Measurements from ENCODE around the gene IGFL1.
"Not testable (repeated sequence)": the region's sequence is repeated elsewhere in the genome, so short reads cannot be mapped to it uniquely, and the experiment has no call there.

IGFL1 gene

DNA sequence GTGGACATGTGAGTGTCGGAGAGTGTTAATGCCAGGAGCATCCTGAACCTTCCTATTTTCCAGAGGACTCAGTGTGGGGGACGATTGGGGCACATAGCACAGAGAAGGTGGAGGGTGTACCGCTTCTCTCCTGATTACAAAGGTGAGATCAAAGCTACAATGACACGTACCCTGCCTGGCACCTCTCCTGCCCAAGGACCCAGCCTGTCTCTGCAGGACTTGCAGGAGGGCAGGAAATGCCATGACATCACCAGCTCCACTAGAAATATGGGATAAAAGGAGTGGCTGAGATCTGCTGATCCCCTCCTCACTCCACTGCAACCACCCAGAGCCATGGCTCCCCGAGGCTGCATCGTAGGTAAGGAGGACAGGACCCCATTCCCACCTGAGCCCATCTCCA, at the start of gene IGFL1:
TSS of gene IGFL1 (plus strand) at position 301 of the 400 bp plus-strand sequence. CDS start at position 334, 33 bp downstream.
- no peak for DNase-seq (ENCODE audit: low read depth, low spot score)

DNA sequence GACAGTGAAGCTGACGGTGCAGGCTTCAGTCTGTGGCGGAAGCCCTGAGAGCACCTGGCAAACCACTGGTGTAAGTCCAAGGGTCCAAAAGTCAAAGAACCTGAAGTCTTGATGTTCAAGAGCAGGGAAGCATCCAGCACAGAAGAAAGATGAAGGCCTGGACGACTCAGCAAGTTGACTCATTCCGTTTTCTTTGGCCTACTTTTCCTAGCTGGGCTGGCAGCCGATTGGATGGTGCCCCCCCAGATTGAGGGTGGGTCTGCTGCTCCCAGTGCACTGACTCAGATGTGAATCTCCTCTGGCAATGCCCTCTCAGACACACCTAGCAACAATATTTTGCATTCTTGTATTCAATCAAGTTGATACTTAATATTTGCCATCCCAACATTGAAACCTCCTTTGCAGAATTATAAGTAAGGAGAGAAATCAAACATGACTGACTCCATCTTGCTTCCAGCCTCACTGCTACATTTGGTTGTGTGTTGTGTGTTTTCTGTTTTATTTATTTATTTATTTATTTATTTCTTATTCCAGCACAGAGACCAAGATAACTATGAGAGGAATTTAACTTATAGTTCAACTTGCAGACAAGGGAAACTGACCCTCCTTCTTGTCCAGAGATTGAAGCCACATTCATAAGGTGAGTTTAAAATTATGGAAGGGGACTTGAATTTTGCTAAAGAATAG, 48.7 kb upstream of the IGFL1 start:
- DNase-seq (ENCODE audit: low read depth, low spot score) = no peak

DNA sequence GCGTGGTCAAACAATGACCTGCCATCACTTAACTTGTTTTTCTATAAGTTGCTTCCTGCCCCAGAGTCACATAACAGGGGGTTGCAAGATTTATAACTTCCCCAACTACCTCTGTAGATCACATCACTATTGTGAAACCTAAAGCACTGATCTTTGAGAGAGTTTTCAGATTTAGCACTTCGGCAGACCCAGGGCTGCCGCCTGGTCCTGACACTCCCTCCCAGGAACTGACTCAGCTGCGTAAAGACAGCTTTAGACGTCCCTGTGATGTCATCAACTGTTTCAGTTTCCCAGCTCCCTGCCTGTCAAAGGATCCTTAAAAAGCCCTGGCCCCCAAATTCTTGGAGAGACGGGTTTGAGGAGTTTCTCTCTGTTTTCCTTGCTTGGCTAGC, 48.2 kb upstream of the IGFL1 start:
- DNase-seq (ENCODE audit: low read depth, low spot score) = no peak

DNA sequence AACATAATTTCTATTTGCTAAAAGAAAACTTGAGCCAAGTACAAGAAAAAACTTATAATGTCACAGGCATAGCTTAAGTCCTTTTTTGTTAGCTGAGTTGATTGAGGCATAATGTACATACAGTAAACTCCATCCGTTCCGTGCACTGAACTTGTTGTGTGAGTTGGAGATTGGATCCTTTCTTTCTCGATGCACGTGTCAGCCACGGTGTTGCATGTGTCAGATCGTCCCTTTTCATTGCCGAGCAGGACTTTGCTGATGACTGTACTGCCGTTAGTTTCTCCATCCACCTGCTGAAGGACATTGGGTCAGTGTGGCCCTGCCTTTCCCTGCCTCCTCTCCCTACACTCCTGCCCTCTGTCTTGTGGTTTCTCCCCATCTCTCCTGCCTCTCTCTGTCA, 47.1 kb upstream of the IGFL1 start:
- no peak for DNase-seq (ENCODE audit: low read depth, low spot score)

DNA sequence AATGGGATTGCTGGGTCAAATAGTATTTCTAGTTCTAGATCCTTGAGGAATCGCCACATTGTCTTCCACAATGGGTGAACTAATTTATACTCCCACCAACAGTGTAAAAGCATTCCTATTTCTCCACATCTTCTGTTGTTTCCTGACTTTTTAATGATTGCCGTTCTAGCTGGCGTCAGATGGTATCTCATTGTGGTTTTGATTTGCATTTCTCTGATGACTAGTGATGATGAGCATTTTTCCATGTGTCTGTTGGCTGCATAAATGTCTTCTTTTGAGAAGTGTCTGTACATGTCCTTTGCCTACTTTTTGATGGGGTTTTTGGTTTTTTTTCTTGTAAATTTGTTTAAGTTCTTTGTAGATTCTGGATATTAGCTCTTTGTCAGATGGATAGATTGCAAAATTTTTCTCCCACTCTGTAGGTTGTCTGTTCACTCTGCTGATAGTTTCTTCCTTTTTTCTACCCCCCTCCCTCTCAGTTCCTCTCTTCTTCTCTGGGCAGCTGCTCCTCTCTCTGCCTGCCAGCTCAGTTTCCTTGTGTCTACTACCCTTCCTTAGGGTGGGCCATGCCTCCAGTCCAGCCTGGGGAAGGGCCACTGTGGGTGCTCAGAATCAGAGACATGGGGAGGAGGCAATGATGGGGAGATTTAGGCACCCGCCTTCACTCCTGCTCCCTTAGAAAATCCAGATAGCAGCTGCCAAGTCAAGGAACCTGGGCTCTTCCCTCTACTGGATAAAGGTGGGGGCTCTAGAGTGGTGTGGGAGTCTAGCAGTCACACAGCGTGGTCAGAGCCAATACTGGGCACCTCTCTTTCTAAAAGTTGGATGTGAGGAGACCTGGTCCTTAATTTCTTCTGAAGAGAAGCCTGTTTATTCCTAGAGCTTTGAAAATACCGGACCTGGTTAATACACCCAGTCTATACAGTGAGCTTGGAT, 44.5 kb upstream of the IGFL1 start:
- DNase-seq (ENCODE audit: low read depth, low spot score) = not testable (repeated sequence)

DNA sequence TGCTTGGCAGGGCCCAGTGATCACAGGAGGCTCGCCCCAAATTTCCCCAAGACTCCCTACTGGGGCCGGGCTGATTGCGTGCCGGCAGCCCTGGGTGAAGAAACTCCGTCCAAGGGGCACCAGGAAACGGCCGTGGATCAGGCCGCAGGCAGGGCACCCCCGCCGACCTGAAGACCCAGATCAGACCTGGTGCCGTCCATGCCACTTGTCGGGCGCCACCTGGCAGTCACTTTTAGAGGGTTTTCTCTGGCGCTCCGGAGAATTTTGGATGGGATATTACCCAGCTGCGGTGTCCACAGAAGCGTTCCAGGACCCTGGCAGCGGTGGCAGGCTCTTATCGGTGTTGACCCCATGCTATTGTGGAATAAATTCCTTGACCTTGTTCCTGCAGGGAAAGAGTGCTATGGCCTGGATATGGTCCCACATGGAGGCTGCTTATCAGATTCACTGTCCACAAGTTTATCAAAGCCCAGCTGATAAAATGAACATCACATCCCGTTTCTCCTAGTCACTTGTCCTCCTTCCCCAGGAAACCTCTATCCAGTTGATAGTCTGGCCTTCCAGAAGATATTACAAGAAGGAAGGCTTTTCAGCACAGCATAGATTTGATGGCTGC, 43.3 kb upstream of the IGFL1 start:
- DNase-seq (ENCODE audit: low read depth, low spot score) = no peak

DNA sequence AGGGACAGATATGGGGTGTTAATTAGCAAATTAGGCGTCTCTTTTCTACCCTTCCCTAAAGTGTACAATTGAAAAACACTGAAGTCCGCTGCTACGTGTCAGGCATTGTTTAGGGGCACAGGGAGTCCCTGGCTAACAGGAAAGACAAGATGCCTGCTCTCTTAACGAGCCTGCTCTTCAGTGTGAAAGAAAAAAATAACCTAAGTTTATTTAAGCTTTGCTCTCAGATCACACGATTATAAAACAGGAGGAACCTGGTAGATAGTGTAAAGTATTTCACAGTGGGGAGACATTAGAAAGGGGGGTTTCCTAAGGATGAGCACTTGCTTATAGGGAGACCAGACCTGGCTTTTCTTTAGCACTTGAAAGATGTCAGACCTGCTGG, 42.8 kb upstream of the IGFL1 start:
- no peak for DNase-seq (ENCODE audit: low read depth, low spot score)

DNA sequence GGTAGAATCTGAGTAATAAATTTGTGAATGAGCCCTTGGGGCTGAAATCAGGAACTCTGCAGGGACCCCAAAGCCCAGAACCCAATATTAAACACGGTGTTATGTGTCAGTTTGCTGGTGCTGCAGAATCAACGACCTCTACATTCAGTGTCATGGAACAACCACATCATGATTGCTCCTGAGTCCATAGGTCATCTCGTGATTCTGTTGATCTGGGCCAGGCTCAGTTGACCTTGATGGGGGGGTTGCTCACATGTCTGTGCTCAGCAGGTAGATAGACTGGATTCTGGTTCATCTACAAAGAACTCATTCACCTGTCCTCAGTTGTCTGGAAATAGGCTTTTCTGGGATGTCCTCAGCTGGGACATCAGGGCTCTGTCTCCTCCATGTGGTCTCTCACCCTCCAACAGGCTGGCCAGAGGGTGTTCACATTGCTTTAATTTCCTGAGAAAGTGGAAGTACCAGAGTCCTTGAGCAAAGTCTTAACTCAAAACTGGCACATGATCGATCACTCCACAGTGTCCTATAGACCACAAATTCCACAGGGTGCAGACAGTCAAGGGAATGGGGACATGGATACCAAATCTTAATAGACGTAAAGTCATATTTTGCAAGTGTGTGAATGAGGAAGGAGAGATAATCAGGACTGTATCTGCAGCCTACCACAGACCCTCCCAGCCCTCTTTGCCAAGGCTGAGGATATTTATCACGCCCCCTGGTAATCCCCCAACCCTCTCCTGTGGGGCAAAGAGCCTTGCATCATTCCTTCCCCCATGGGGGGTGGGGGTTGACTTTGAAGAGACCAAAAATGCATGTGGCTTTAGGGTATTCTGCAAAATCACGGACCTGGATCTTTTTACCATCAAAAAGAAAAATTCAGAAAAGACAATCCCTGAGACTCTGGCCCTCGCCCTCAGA, 39.3 kb upstream of the IGFL1 start:
- DNase-seq (ENCODE audit: low read depth, low spot score) = no peak

DNA sequence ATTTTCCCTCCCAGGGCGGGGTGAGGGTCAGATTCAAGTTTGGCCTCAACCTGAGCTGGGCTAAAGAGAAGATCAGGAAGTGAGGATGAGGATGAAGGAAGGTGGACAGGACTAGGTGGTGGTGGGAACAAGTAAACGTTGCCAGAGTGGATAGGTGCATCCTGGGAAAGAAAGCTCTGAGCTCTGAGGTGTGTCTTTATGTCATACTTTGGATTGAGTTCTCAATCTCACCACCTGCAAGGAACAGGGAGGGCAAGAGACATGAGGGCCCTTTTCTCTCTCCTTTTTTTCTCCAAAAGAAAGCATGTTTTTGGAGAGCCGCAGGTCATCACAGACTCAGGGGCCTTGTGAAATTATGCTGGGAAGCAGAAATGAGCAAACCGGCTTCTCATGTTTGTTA, 38.2 kb upstream of the IGFL1 start:
- no peak for DNase-seq (ENCODE audit: low read depth, low spot score)

DNA sequence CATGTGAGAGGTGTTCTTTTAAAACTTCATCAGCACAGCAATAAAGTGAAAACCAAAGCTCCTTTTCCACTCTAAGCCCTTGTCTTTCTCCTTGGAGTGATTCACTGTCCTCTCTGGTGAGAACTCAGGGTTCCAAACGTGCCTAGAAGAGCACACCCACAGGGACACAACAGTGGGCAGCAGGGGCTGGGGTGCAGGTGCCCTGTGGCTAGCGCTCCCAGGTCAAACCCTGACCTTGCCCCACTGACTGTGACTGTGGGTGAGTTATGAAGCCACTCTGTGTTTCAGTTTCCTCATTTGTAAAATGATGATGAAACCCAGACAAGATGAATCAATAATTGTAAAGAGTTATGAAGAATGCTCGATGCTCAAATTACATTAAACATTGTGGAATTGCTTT, 37.6 kb upstream of the IGFL1 start:
- DNase-seq (ENCODE audit: low read depth, low spot score) = no peak

DNA sequence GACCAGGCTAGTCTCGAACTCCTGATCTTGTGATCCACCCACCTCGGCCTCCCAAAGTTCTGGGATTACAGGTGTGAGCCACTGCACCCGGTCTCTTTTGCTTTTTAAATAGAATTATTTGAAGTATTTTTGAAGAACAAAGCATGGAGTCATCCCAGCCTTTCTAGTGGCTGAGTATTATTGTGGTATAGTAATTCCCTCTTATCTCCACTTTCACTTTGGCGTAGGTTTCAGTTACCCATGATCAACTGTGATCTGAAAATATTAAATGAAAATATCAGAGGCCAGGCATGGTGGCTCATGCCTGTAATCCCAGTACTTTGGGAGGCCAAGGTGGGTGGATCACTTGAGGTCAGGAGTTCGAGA, 36.9 kb upstream of the IGFL1 start:
- not testable (repeated sequence) for DNase-seq (ENCODE audit: low read depth, low spot score)

DNA sequence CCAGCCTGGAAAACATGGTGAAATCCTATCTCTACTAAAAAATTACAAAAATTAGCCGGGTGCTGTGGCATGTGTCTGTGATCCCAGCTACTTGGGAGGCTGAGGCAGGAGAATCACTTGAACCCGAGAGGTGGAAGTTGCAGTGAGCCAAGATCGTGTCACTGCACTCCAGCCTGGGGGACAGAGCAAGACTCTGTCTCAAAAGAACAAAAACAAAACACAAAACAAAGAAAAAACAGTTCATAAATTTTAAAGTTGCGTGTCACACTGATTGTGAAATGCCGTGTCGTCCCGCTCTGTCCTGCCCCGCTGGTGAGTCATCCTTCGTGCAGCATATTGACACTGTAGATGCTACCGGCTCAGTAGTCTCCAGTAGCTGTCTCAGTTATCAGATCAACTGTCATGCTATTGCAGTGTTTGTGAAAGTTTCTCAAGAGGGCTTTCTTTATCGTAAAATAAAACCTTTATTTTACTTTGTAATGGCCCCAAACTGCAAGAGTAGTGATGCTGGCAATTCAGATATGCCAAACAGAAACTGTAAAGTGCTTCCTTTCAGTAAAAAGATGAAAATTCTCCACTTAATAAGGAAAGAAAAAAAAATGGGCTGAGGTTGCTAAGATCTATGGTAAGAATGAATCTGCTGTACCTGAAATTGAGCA, 36.4 kb upstream of the IGFL1 start:
- DNase-seq (ENCODE audit: low read depth, low spot score) = no peak

DNA sequence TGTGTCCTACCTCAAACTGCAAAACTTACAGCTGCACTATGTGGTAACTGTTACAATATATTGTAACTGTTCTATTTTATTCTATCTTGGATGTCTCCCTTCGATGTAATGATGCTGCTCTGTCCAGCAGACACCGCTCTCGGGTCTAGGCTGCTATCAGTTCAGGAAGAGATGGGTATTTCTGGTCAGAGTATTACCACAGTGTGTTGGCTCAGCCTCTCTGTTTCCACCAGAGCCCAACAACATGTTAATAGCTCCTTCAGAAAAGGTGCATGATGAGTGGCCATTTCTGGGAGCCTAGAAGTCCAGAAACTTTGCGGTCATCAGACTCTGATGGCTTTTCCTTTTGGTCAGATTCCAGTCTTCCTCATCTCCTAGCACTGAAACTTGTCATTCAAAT, 35.9 kb upstream of the IGFL1 start:
- DNase-seq (ENCODE audit: low read depth, low spot score) = no peak

DNA sequence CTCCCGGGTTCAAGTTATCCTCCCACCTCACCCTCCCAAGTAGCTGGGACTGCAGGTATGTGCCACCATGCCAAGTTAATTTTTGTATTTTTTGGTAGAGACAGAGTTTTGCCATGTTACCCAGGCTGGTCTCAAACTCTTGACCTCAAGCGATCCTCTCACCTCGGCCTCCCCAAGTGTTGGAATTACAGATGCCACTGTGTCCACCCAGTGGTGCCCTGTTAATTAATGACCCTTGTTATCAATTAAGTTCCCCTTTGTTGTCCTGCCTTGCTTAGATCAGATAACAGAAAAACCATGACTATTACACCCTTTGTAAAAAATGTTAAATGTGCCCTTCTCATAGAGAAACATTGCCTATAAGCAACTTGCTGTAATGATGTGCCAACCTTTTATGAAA, 34.4 kb upstream of the IGFL1 start:
- no peak for DNase-seq (ENCODE audit: low read depth, low spot score)

DNA sequence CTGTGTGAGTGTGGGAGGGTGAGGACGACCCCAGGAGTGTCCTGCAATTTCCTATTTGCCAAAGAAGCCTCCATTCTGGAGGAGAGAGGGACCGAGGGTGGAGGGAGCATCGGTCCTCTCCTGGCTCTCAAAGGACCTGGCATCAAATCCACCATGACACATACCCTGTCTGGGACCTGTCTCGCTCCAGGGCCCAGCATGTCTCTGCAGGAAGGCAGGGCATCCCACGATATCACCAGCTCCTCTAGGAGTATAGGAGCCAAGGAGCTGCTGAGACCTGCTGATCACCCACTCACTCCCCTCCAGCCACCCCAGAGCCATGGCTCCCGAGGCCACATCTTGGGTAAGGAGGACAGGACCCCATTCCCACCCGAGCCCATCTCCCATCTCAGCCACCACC, 33.6 kb upstream of the IGFL1 start:
- DNase-seq (ENCODE audit: low read depth, low spot score) = not testable (repeated sequence)

DNA sequence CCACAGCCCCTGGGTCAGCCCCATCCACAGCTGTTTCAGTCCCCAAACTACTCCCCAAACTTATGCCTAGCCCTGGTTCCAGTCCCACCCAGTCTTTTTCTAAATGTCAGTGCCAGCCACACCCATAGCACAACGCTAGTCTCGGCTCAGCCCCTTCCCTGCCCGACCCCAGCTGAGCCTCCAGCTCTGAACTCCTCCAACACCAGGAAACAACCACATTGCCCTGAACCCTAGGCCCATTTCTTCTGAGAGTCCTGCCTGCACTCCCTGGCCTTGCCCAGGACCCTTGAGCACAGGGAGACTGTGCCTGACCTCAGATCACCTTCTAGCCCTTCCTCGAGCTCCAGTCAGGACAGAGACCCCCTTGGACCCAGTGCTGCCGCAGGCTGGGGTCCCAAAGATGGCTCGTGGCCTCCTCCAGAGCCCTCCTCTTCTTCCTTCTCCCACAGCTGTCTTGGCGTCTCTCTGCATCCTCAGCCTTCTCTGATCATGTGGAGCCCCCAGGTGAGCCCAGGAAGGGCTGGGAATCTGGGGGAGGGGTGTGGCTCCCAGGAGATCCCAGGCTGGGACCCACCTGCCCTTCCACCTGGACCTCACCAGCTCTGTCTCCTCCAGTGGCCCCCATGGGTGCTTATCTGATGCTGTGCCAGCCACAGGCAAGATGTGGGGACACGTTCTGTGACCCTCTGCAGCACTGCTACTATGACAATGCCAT, 33.0 kb upstream of the IGFL1 start:
- DNase-seq (ENCODE audit: low read depth, low spot score) = no peak

DNA sequence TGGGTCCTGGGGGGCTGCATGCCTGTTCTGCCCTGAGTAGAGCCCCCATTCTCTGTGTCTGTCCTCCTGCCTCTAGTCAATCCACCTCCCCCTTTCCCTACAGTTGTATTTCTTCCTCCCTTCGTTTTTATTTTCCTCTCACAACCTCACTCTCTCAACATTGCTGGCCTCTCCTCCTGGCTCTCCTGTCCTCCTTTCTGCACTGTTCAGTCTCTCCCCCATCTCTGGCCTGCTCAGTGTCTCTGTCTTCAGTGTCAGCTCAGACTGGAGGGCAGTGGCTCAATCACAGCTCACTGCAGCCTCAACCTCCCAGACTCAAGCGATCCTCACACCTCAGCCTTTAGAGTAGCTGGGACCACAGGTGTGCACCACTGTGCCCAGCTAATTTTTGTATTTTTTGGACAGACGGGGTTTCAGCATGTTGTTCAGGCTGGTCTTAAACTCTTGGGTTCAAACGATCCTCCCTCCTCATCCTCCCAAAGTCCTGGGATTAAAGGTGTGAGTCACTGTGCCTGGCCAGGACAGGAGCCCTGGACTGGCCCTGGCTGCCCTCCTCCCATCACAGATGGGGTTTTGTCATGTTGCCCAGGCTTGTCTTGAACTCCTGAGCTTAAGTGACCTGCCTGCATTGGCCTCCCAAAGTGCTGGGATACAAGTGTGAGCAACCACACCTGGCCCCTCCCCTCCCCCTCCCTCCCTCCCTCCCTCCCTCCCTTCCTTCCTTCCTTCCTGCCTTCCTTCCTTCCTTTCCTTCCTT, 32.0 kb upstream of the IGFL1 start:
- DNase-seq (ENCODE audit: low read depth, low spot score) = no peak

DNA sequence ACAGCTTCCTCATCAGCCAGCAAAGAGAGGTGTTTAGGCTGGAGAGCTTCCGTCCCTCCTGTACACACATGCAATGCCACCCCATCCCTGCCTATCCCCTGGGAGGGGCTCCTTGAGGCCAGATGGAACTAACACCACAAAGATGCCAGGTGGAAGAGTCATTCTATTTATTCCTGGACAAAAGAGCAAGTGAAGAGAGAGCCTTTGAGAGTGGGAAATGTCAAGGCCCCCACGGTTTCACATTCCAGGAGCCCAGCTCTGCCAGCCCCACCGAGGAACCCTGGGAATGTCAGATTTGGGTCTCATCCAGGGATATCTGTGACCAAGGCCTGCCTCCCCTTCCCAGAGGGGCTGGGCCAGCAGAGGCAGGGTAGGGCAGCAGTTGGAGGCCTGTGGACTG, 30.8 kb upstream of the IGFL1 start:
- no peak for DNase-seq (ENCODE audit: low read depth, low spot score)

DNA sequence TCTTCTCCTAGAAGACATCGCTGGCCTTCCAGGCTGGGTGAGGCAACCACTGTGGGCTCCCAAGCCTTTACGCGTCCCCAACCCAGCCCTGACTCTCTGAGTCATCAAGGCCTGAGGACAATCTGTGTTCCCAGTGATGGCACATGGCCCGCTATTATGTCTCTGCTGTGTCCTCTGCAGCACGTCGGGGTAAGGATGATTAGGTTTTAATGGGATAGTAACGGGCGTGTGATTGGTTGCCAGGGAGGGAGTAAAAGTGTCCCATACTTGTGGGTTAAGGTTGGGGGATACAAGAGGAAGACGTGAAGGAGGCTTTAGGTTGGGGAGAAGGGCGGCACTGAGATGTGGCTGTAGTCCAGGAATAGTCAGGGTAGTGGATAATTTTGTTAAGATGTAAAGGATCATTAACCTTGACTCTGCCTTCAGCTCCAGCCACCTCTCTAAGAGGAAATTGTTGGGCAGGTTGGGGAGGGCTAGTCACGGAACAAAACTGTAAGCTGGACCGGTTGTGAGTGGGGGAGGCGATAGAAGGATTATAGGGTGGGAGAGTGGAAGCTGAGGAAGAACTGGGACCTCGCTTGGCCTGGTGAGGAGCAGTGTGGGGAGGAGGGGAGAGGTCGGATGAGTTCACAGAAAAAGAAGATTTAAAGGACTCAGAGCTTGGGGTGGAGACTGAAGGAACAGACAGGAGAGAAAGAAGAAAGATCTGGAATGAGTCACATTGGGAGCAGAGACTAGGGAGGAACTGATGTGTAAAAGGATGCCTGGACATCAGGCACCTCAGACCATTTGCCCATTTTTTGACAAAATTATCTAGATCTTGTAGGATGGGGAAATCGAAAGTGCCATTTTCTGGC, 27.9 kb upstream of the IGFL1 start:
- DNase-seq (ENCODE audit: low read depth, low spot score) = no peak
